Measurements from ENCODE around the gene EML1. TPM values are rescaled to one million over a fixed set of nuclear protein-coding genes. Genes with fewer than 3 reads are reported as not detected.

The EML1 gene
- total RNA-seq, 1 donor from 2014 or later, result 34.9 TPM

DNA sequence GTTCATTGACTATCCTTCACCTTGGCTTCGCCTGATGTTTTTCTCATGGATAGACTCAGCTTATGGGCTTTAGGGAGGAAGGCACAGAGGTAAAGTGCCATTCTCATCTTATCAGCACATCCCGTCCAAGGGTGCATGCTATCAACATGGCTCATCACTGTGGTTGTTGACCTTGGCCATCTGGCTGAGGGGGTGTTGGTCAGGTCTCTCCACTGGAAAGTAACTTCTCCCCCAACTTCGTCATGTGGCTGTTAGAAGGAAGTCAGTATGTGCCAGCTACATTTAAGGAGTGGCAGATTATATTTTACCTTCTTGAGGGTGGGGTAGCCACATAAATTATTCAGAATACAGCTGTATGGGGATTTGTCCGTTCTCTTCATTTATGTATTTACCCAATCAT lies 68.9 kb downstream of the EML1 start:
- H3K4me1 Mint-ChIP-seq (ENCODE audit: low read depth), result no peaks in the 10 kb centered on the region
- H3K27me3 Mint-ChIP-seq, result no peaks in the 10 kb centered on the region
- H3K27ac Mint-ChIP-seq, result no peak overlapping the region
- H3K9me3 Mint-ChIP-seq (ENCODE audit: low read depth), result peaks cover 3% of the 10 kb centered on the region
- H3K4me3 Mint-ChIP-seq (ENCODE audit: low read depth), result no peak overlapping the region
- no peak for TF ChIP-seq CTCF (IDR thresholded peaks at IDR 0.05; ENCODE audit: unreplicated experiment)
- peaks cover 15% of the 10 kb centered on the region for H3K36me3 Mint-ChIP-seq (ENCODE audit: insufficient read depth)
- no peak for DNase-seq (ENCODE audit: low spot score, unreplicated experiment)

- peaks cover 20% of the 10 kb centered on the region for H3K36me3 Mint-ChIP-seq (ENCODE audit: insufficient read depth)
- DNase-seq (ENCODE audit: low spot score, unreplicated experiment), result no peak
- no peak overlapping the region for H3K4me3 Mint-ChIP-seq (ENCODE audit: low read depth)
- H3K27ac Mint-ChIP-seq, result no peak overlapping the region
- no peaks in the 10 kb centered on the region for H3K9me3 Mint-ChIP-seq (ENCODE audit: low read depth)
- no peaks in the 10 kb centered on the region for H3K4me1 Mint-ChIP-seq (ENCODE audit: low read depth)
- no peaks in the 10 kb centered on the region for H3K27me3 Mint-ChIP-seq
- no peak for TF ChIP-seq CTCF (IDR thresholded peaks at IDR 0.05; ENCODE audit: unreplicated experiment)
These were observed 69.8 kb downstream of the EML1 start for GRCh38 chr14:99863059-99863458.

DNA sequence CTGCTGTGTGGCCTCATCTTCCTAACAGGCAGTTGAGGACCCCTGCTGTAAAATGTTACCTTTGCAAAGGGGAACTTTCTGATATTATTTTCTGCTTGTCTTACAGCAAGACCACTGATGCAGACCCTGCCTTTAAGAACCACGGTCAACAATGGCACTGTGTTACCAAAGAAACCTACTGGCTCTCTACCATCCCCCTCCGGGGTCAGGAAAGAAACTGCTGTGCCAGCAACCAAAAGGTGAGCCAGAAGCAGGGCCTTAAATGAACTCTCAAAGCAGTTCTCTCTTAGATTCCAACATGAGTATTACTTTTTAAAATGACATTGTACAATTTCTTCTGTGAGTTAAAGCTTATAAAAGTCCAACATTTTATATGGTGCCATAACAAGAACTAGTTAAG lies 72.2 kb downstream of the EML1 start:
- no peaks in the 10 kb centered on the region for H3K4me1 Mint-ChIP-seq (ENCODE audit: low read depth)
- DNase-seq (ENCODE audit: low spot score, unreplicated experiment), result no peak

GRCh38 chr14:99870617-99871016 lies 77.4 kb downstream of the EML1 start:
- no peak for DNase-seq (ENCODE audit: low spot score, unreplicated experiment)
- H3K27ac Mint-ChIP-seq, result no peak overlapping the region
- H3K4me1 Mint-ChIP-seq (ENCODE audit: low read depth), result peaks cover 9% of the 10 kb centered on the region
- TF ChIP-seq CTCF (IDR thresholded peaks at IDR 0.05; ENCODE audit: unreplicated experiment), result no peak
- no peaks in the 10 kb centered on the region for H3K9me3 Mint-ChIP-seq (ENCODE audit: low read depth)
- no peaks in the 10 kb centered on the region for H3K27me3 Mint-ChIP-seq
- H3K36me3 Mint-ChIP-seq (ENCODE audit: insufficient read depth), result peaks cover 21% of the 10 kb centered on the region
- H3K4me3 Mint-ChIP-seq (ENCODE audit: low read depth), result no peak overlapping the region

More for the DNA sequence above, 72.2 kb downstream of the EML1 start:
- no peak overlapping the region for H3K4me3 Mint-ChIP-seq (ENCODE audit: low read depth)
- H3K27ac Mint-ChIP-seq, result no peak overlapping the region
- no peaks in the 10 kb centered on the region for H3K9me3 Mint-ChIP-seq (ENCODE audit: low read depth)
- H3K36me3 Mint-ChIP-seq (ENCODE audit: insufficient read depth), result peaks cover 25% of the 10 kb centered on the region
- H3K27me3 Mint-ChIP-seq, result no peaks in the 10 kb centered on the region
- TF ChIP-seq CTCF (IDR thresholded peaks at IDR 0.05; ENCODE audit: unreplicated experiment), result no peak

DNA sequence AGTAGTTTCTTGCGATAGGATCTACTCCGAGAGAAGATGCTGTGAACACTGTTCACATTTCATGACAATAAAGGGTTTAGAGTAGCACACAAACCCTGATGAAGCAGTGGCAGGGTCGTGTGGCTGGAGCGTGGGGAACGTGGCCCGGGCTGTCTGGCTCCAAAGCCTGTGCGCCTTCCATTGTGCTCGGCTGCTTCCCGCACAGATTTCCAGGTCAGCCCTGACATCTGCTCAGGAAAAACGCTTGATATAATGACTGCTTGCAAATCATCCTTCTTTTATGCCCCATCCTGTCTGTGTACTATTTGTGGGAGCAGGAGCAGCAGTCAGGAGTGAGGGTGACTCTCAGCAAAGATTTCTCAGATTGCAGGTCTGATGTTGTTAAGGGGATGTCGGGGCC lies 78.6 kb downstream of the EML1 start:
- Mint-ChIP-seq H3K27me3 (peaks cover 3% of the 10 kb centered on the region), H3K27ac (no peak overlapping the region), H3K36me3 (ENCODE audit: insufficient read depth) (peaks cover 18% of the 10 kb centered on the region), H3K9me3 (ENCODE audit: low read depth) (no peaks in the 10 kb centered on the region), H3K4me1 (ENCODE audit: low read depth) (peaks cover 9% of the 10 kb centered on the region), H3K4me3 (ENCODE audit: low read depth) (no peak overlapping the region)
- DNase-seq (ENCODE audit: low spot score, unreplicated experiment), result no peak
- no peak for TF ChIP-seq CTCF (IDR thresholded peaks at IDR 0.05; ENCODE audit: unreplicated experiment)

All from progenitor cell of endocrine pancreas (in vitro differentiated cells).